Loucy (cell line): ENCODE results near the gene URI1.
A peak's percentile ranks its signal among the peaks of the same experiment; 100 is the strongest.

ENCODE experiments used
- H2AFZ ChIP-seq: fragments of 200-600 bp; sonication (generic); 2 replicates; pipeline ENCODE4 v1.6.0; 2016; ENCODE audit warnings: antibody characterized with exemption, mild to moderate bottlenecking, low read length, moderate library complexity
- H3F3A ChIP-seq: fragments of 200-600 bp; 2 replicates; pipeline ENCODE4 v1.6.0; 2016; ENCODE audit warnings: antibody characterized with exemption, low read depth, mild to moderate bottlenecking
- H3K27me3 ChIP-seq: fragments of 200-600 bp; sonication (generic); 2 replicates; pipeline ENCODE4 v1.6.1; 2014; ENCODE audit warnings: low read length, mild to moderate bottlenecking; ENCODE audit not compliant: insufficient read depth, poor library complexity, severe bottlenecking
- H3K36me3 ChIP-seq: fragments of 200-600 bp; sonication (generic); 2 replicates; pipeline ENCODE4 v1.6.1; 2016; ENCODE audit warnings: low read length; ENCODE audit not compliant: insufficient read depth
- H3K4me1 ChIP-seq: fragments of 200-600 bp; sonication (generic); 2 replicates; pipeline ENCODE4 v1.5.1; 2014; ENCODE audit warnings: low read length, mild to moderate bottlenecking; ENCODE audit not compliant: insufficient read depth, poor library complexity, severe bottlenecking
- H3K4me2 ChIP-seq: fragments of 200-600 bp; sonication (generic); 2 replicates; pipeline ENCODE4 v1.6.0; 2014; ENCODE audit warnings: antibody characterized with exemption, low read length, low read depth, mild to moderate bottlenecking; ENCODE audit not compliant: poor library complexity, severe bottlenecking
- H3K4me3 ChIP-seq: fragments of 200-600 bp; sonication (generic); 2 replicates; pipeline ENCODE4 v1.5.1; 2014; ENCODE audit warnings: low read length, mild to moderate bottlenecking, mixed read lengths; ENCODE audit not compliant: poor library complexity, severe bottlenecking
- H3K79me2 ChIP-seq: fragments of 200-600 bp; sonication (generic); 2 replicates; pipeline ENCODE4 v1.6.1; 2014; ENCODE audit warnings: low read length; ENCODE audit not compliant: insufficient read depth
- H3K9ac ChIP-seq: fragments of 200-600 bp; sonication (generic); 2 replicates; pipeline ENCODE4 v1.6.0; 2014; ENCODE audit warnings: mild to moderate bottlenecking, low read depth, low read length, moderate library complexity; ENCODE audit not compliant: poor library complexity, severe bottlenecking
- H3K9me2 ChIP-seq: fragments of 200-600 bp; sonication (generic); replicated peaks from 2 replicates; pipeline ENCODE4 v1.6.1; 2016; ENCODE audit warnings: low read depth, low read length, mixed read lengths
- H3K9me3 ChIP-seq: fragments of 200-600 bp; sonication (generic); 2 replicates; pipeline ENCODE4 v1.6.1; 2014; ENCODE audit warnings: mild to moderate bottlenecking, antibody characterized with exemption, low read length, low read depth; ENCODE audit not compliant: insufficient read depth
- H4K20me1 ChIP-seq: fragments of 200-600 bp; sonication (generic); 2 replicates; pipeline ENCODE4 v1.6.0; 2014; ENCODE audit warnings: antibody characterized with exemption, low read length, mild to moderate bottlenecking; ENCODE audit not compliant: insufficient read depth, poor library complexity, severe bottlenecking
- EZH2phosphoT487 ChIP-seq: fragments of 200-600 bp; IDR thresholded peaks from 2 replicates; pipeline ENCODE4 v1.6.1; 2018; ENCODE audit warnings: antibody characterized with exemption, mild to moderate bottlenecking, moderate library complexity, borderline replicate concordance
- TF ChIP-seq, protein P1 (sequence below): fragments of 200-600 bp; sonication (generic); conservative IDR thresholded peaks from 2 replicates; pipeline ENCODE4 v1.5.1; 2014; ENCODE audit warnings: mild to moderate bottlenecking, antibody characterized with exemption, low read length

Gene URI1

DNA sequence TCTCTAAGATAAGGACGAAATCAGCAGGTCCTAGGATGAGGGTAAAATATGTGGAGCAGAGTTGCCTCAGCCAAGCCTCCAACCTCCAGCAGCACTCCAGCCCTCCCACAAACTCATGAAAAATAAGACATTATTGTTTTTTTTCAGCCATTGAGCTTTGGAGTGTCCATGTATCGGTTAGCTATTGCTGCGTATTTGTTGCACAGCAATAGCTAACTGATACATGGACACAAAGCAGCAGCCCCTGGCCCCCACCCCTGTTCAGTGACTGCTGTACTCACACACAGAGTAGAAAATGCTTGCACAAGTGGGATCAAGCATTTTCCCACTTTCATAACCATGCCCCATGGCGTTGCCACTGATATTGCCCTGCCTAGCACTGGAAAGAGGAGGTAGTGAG is 19.1 kb upstream of the URI1 start:
- Histone ChIP-seq H3K4me3 (no peak overlapping the region), H3K9ac (no peak overlapping the region), H4K20me1 (no peaks in the 10 kb centered on the region), H3F3A (no peaks in the 10 kb centered on the region), H3K27me3 (no peaks in the 10 kb centered on the region), H3K4me1 (peaks cover 12% of the 10 kb centered on the region), H3K9me2 (no peaks in the 10 kb centered on the region), H3K9me3 (no peaks in the 10 kb centered on the region), H3K79me2 (no peaks in the 10 kb centered on the region), H2AFZ (no peak overlapping the region), H3K36me3 (no peaks in the 10 kb centered on the region), H3K4me2 (no peak overlapping the region)
- no peak for TF ChIP-seq EZH2phosphoT487
- TF ChIP-seq, protein P1, sequence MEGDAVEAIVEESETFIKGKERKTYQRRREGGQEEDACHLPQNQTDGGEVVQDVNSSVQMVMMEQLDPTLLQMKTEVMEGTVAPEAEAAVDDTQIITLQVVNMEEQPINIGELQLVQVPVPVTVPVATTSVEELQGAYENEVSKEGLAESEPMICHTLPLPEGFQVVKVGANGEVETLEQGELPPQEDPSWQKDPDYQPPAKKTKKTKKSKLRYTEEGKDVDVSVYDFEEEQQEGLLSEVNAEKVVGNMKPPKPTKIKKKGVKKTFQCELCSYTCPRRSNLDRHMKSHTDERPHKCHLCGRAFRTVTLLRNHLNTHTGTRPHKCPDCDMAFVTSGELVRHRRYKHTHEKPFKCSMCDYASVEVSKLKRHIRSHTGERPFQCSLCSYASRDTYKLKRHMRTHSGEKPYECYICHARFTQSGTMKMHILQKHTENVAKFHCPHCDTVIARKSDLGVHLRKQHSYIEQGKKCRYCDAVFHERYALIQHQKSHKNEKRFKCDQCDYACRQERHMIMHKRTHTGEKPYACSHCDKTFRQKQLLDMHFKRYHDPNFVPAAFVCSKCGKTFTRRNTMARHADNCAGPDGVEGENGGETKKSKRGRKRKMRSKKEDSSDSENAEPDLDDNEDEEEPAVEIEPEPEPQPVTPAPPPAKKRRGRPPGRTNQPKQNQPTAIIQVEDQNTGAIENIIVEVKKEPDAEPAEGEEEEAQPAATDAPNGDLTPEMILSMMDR: no peak

DNA sequence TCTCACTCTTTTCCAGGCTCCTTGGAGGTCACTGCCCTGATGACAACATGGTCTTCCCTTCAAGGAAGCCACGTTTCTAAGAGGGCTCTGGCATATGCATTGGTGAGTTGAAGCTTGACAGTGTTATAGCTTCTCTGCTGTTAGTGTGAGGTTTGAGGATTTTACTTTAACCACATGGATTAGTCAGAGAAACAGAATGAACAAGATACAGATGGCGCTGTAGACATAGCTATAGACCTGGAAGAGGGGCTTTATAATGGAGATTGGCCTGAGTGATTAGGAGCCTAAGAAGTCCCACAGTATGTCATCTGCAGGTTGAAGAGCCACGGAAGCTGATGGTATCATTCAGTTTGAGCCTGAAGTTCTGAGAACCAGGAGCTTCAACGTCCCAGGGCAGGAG is 18.4 kb upstream of the URI1 start:
- Histone ChIP-seq H3K9me2 (no peaks in the 10 kb centered on the region), H3K9me3 (no peaks in the 10 kb centered on the region), H3K4me3 (no peak overlapping the region), H2AFZ (no peak overlapping the region), H3K9ac (no peak overlapping the region), H3K36me3 (no peaks in the 10 kb centered on the region), H3K4me2 (no peak overlapping the region), H3K4me1 (peaks cover 14% of the 10 kb centered on the region), H3K27me3 (no peaks in the 10 kb centered on the region), H3K79me2 (no peaks in the 10 kb centered on the region), H3F3A (no peaks in the 10 kb centered on the region), H4K20me1 (no peaks in the 10 kb centered on the region)
- TF ChIP-seq, protein P1: peak; percentile 57
- TF ChIP-seq EZH2phosphoT487: no peak

DNA sequence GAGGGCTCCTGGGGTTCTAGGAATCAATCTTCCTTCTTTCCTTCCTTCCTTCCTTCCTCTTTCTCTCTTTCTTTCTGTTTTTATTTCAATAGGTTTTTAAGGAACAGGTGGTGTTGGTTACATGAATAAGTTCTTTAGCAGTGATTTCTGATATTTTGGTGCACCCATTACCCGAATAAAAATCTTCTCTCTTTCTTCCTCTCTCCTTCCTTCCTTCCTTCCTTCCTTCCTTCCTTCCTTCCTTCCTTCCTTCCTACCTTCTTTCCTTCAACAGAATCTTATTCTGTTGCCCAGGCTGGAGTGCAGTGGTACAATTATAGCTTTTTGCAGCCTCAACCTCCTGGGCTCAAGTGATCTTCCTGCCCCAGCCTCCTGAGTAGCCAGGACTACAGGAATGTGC is 16.0 kb upstream of the URI1 start:
- H3K4me1 ChIP-seq: peaks cover 18% of the 10 kb centered on the region
- H4K20me1 ChIP-seq: no peaks in the 10 kb centered on the region
- no peak overlapping the region for H2AFZ ChIP-seq
- H3K4me2 ChIP-seq: no peak overlapping the region
- H3K9ac ChIP-seq: no peak overlapping the region
- H3K9me3 ChIP-seq: no peaks in the 10 kb centered on the region
- H3F3A ChIP-seq: no peaks in the 10 kb centered on the region
- H3K27me3 ChIP-seq: no peaks in the 10 kb centered on the region
- H3K36me3 ChIP-seq: no peaks in the 10 kb centered on the region
- no peaks in the 10 kb centered on the region for H3K79me2 ChIP-seq
- no peak overlapping the region for H3K4me3 ChIP-seq
- no peaks in the 10 kb centered on the region for H3K9me2 ChIP-seq
- TF ChIP-seq EZH2phosphoT487: no peak
- TF ChIP-seq, protein P1: no peak
